HepG2 (cell line): ENCODE results near the gene COA3. TPM values are rescaled to one million over a fixed set of nuclear protein-coding genes. Genes with fewer than 3 reads are reported as not detected.

Experiments
- CSRNP1 ChIP-seq: sonication (generic); formaldehyde crosslinking; IDR thresholded peaks from 2 replicates; pipeline ENCODE4 v1.8.1; 2023; ENCODE audit warnings: mild to moderate bottlenecking, missing genetic modification reagents
- ELF3 ChIP-seq: IDR thresholded peaks from 2 replicates; pipeline ENCODE4 v1.6.1; 2016; ENCODE audit warnings: missing genetic modification reagents, missing compliant biosample characterization
- ELK4 ChIP-seq: sonication (generic); formaldehyde crosslinking; IDR thresholded peaks from 2 replicates; pipeline ENCODE4 v1.9.0; 2021; ENCODE audit warnings: missing genetic modification reagents, borderline replicate concordance
- FLYWCH1 ChIP-seq: sonication (generic); formaldehyde crosslinking; IDR thresholded peaks from 2 replicates; pipeline ENCODE4 v1.8.1; 2023; ENCODE audit warnings: mild to moderate bottlenecking, missing genetic modification reagents
- FOXM1 ChIP-seq: sonication (generic); formaldehyde crosslinking; IDR thresholded peaks from 2 replicates; pipeline ENCODE4 v1.5.0; 2020; ENCODE audit warnings: missing genetic modification reagents
- HDAC2 ChIP-seq: sonication (generic); formaldehyde crosslinking; IDR thresholded peaks from 2 replicates; pipeline ENCODE4 v1.4.0; 2020; ENCODE audit warnings: missing genetic modification reagents
- HOXA5 ChIP-seq: sonication (generic); formaldehyde crosslinking; IDR thresholded peaks from 2 replicates; pipeline ENCODE4 v1.4.0; 2020; ENCODE audit warnings: missing genetic modification reagents
- JARID2 ChIP-seq: sonication (generic); formaldehyde crosslinking; IDR thresholded peaks from 2 replicates; pipeline ENCODE4 v1.8.1; 2023; ENCODE audit warnings: missing genetic modification reagents, inconsistent platforms; ENCODE audit not compliant: insufficient replicate concordance
- PAWR ChIP-seq: sonication (generic); formaldehyde crosslinking; IDR thresholded peaks from 2 replicates; pipeline ENCODE4 v1.4.0; 2020; ENCODE audit warnings: missing genetic modification reagents, mild to moderate bottlenecking, borderline replicate concordance
- ZNF230 ChIP-seq: sonication (generic); formaldehyde crosslinking; IDR thresholded peaks from 2 replicates; pipeline ENCODE4 v1.4.0; 2020; ENCODE audit warnings: mild to moderate bottlenecking, missing genetic modification reagents
- ZNF574 ChIP-seq: sonication (generic); formaldehyde crosslinking; IDR thresholded peaks from 2 replicates; pipeline ENCODE4 v1.4.0; 2020; ENCODE audit warnings: missing genetic modification reagents
- ZNF609 ChIP-seq: sonication (generic); formaldehyde crosslinking; IDR thresholded peaks from 2 replicates; pipeline ENCODE4 v1.4.0; 2020; ENCODE audit warnings: mild to moderate bottlenecking, missing genetic modification reagents, borderline replicate concordance
- ZNF7 ChIP-seq: IDR thresholded peaks from 2 replicates; pipeline ENCODE4 v1.6.1; 2016; ENCODE audit warnings: missing biosample characterization, missing genetic modification reagents
- polyA plus RNA-seq, 8 experiments: library from polyadenylated mRNA; depleted of rRNA in 3 of 8; stranded (reverse) in 7 of 8; unstranded in 1 of 8; fragments of >200 nt; fragmentation: Illumina TruSeq in 4 of 8; extraction: Trizol in 4 of 8; gene quantifications; 2 replicates each; pipeline versions ENCODE4 v1.2.1 to v1.2.3, GENCODE V29; 2011 to 2016; ENCODE audit warnings: low read depth in 4 of 8, missing spikeins in 1 of 8, mixed read lengths in 1 of 8; ENCODE audit not compliant: insufficient read depth in 1 of 8
- total RNA-seq, 5 experiments: library from RNA; depleted of rRNA; stranded (reverse); fragments of >200 nt; fragmentation: Illumina TruSeq; extraction: Trizol; gene quantifications; 2 replicates each; pipeline ENCODE4 v1.2.3, GENCODE V29; 2016; ENCODE audit warnings: low read depth in 1 of 5

Gene COA3
- total and polyA plus RNA-seq, 2 of the 13 experiments (the other 11 are each of a cell fraction or from before 2014, with no cell fraction given), result 133 to 202 TPM

- TF ChIP-seq ZNF609 (CRISPR knock-in tag) (peak; percentile 45; the same call in 1 of the 2 replicates), ELF3 (CRISPR knock-in tag) (peak; percentile 55), JARID2 (CRISPR knock-in tag) (no peak), HOXA5 (CRISPR knock-in tag) (peak; percentile 24; the same call in 1 of the 2 replicates), ZNF7 (CRISPR knock-in tag) (no peak), ELK4 (CRISPR knock-in tag) (no peak), PAWR (CRISPR knock-in tag) (no peak), ZNF574 (peak; percentile 32), CSRNP1 (CRISPR knock-in tag) (no peak), FLYWCH1 (CRISPR knock-in tag) (no peak), HDAC2 (CRISPR knock-in tag) (0 out of 2 replicates have a peak, but pooled peaks have one; percentile 36), ZNF230 (CRISPR knock-in tag) (no peak), FOXM1 (CRISPR knock-in tag) (no peak)
Measured at GRCh38 chr17:42797067-42798007, 1.2 kb downstream of the COA3 start (continued).
